ENCODE measurements around the gene TAPT1.

Gene TAPT1

GRCh38 chr4:16142598-16143310, 83.5 kb downstream of the TAPT1 start:
- TF ChIP-seq, protein P1, sequence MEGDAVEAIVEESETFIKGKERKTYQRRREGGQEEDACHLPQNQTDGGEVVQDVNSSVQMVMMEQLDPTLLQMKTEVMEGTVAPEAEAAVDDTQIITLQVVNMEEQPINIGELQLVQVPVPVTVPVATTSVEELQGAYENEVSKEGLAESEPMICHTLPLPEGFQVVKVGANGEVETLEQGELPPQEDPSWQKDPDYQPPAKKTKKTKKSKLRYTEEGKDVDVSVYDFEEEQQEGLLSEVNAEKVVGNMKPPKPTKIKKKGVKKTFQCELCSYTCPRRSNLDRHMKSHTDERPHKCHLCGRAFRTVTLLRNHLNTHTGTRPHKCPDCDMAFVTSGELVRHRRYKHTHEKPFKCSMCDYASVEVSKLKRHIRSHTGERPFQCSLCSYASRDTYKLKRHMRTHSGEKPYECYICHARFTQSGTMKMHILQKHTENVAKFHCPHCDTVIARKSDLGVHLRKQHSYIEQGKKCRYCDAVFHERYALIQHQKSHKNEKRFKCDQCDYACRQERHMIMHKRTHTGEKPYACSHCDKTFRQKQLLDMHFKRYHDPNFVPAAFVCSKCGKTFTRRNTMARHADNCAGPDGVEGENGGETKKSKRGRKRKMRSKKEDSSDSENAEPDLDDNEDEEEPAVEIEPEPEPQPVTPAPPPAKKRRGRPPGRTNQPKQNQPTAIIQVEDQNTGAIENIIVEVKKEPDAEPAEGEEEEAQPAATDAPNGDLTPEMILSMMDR (IDR thresholded peaks at IDR 0.05; ENCODE audit: low read depth, low read length, missing control alignments) = no peak
- no peak for DNase-seq (ENCODE audit: extremely low read depth, low read depth)
- H3K4me3 ChIP-seq (replicated peaks; ENCODE audit: low read depth, low read length) = no peak overlapping the region

DNA sequence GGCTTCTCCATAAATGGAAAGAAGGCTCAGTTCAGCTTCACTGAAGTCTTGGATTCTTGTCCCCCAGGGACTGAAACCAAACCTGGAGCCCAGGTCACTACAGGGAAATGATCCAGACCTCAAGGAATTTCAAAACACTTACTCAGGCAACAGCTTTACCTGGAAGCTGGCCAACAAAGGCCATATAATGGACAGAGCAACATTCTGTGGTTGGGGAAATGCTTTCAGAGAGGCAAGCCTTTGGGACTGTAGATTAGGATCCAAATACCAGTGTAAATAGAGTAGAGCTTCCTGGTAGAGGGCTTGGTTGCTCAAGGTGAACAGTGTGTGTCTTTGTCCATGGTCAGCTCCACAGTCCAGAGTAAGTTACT, 85.4 kb downstream of the TAPT1 start:
- TF ChIP-seq, protein P1 (IDR thresholded peaks at IDR 0.05; ENCODE audit: low read depth, low read length, missing control alignments) = no peak
- no peak overlapping the region for H3K4me3 ChIP-seq (replicated peaks; ENCODE audit: low read depth, low read length)
- DNase-seq (ENCODE audit: extremely low read depth, low read depth) = peak; percentile 70

GRCh38 chr4:16140231-16140878, 85.9 kb downstream of the TAPT1 start:
- TF ChIP-seq, protein P1 (IDR thresholded peaks at IDR 0.05; ENCODE audit: low read depth, low read length, missing control alignments) = no peak
- no peak overlapping the region for H3K4me3 ChIP-seq (replicated peaks; ENCODE audit: low read depth, low read length)
- DNase-seq (ENCODE audit: extremely low read depth, low read depth) = no peak

- TF ChIP-seq, protein P1 (IDR thresholded peaks at IDR 0.05; ENCODE audit: low read depth, low read length, missing control alignments) = no peak
- DNase-seq (ENCODE audit: extremely low read depth, low read depth) = no peak
- H3K4me3 ChIP-seq (replicated peaks; ENCODE audit: low read depth, low read length) = no peak overlapping the region
Measured at GRCh38 chr4:16139066-16139945, 87.0 kb downstream of the TAPT1 start.

GRCh38 chr4:16136827-16137226, 89.4 kb downstream of the TAPT1 start:
- no peak for DNase-seq (ENCODE audit: extremely low read depth, low read depth)
- TF ChIP-seq, protein P1 (IDR thresholded peaks at IDR 0.05; ENCODE audit: low read depth, low read length, missing control alignments) = no peak
- H3K4me3 ChIP-seq (replicated peaks; ENCODE audit: low read depth, low read length) = no peak overlapping the region

DNA sequence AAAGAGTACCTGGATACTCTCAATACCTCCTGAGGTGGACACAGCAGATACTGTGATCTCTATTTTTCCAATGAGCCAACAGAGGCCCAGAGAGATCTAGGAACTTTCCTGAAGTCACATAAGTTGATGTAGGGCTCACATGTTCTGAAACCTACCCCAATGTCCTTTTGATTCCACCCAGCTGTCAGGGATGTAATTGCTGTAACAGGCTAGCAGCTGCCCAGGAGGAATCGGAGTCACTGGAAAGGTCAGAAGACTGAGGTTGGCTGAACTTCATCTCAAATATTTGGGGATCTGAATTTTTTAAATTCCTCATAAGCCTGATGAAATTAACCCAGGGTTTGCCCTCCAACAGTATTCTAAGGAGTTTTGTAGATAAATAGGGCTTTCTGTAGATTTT, 90.0 kb downstream of the TAPT1 start:
- no peak for DNase-seq (ENCODE audit: extremely low read depth, low read depth)
- TF ChIP-seq, protein P1 (IDR thresholded peaks at IDR 0.05; ENCODE audit: low read depth, low read length, missing control alignments) = no peak
- no peak overlapping the region for H3K4me3 ChIP-seq (replicated peaks; ENCODE audit: low read depth, low read length)

Data from HFF-Myc (cell line).